Measurements from ENCODE around the gene CASQ2. TPM values are rescaled to one million over a fixed set of nuclear protein-coding genes. Genes with fewer than 3 reads are reported as not detected.

The CASQ2 gene
- total RNA-seq, 2 experiments from 2014 or later = not detected

DNA sequence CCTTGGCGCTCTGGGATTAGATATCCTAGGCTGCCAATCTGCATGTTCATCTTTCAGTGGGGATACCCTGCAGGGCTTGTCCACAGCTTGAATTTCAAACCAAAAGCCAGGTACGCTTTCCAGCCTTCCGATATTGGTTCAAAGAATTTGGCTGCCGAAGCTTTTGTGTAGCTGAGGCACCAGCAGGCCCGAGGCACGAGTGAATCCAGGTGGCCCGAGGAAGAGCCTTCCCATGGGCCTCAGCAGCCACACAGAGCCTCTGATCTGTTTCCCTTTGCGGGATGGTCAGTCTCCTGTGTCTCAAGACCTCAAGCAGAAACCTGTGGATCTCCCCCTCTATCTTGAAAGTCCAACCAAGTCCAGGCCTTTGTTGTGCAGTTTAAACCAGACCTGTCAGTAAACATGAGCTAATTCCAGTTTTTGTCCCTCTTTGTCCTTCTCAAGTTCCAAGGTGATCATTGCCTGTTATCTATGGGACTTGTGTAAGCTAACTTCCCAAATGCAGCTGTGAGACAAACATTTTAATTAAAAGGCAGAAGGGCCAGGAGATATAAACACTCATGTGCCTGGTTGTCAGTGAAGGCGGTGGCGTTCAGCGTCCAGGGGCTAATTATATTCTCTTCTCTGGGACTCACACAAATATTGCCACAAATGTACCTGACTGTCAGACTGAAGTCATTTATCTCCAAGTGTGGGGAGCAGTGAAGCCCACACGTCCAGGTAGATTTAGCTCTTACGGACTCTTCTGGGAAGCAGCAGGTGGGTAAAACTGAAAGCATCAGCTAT lies 96.1 kb downstream of the CASQ2 start:
- Mint-ChIP-seq H3K27ac (no peak overlapping the region), H3K9me3 (no peaks in the 10 kb centered on the region), H3K4me3 (no peak overlapping the region), H3K4me1 (peaks cover 12% of the 10 kb centered on the region), H3K27me3 (no peaks in the 10 kb centered on the region), H3K36me3 (ENCODE audit: low read depth) (peaks cover 23% of the 10 kb centered on the region)
- ChIA-PET CTCF (interaction anchor here (2.1 kb wide), 1 partner anchor 34 kb away, joined by 6 read pairs; no protein-coding TSS in a partner anchor), POLR2A (no interaction called here)
- DNase-seq = no peak

DNA sequence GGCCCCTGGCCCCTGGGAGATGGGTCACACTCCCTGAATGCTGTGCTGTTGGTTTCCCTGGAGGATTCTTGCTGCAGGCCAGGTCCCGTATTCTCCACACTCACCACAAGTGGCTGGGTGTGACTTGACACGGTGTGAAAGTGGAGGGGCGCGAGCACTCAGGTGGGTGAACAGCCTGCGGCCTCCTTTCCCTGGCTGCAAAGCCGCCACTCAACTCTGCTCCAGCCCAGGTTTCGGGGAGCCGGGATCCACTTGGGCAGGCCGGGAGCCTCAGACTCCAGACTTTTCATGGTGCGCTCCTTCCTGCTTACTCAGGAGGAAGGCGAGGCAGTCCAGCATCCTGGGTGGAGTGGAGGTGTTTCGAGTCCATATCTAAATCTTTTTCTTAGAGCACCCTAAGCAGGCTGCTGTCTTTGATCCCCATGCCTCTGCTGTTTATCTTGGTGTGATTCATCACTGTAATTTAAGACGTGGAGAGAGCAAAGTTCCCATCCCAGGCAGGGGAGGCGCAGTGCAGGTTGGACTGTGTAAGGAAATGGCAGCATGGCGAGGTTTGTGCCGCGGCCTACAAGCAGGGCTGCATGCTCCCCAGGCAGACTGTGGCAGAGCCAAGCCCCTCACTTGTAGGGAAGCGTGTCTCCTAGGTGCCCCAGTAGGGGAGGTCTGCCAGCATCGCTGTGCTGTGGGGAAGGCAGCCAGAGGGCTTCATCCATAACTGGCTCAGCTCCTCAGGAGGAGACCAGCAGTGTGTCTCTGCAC lies 97.2 kb downstream of the CASQ2 start:
- H3K9me3 Mint-ChIP-seq = no peaks in the 10 kb centered on the region
- H3K27ac Mint-ChIP-seq = no peak overlapping the region
- CTCF ChIA-PET = no interaction called here

DNA sequence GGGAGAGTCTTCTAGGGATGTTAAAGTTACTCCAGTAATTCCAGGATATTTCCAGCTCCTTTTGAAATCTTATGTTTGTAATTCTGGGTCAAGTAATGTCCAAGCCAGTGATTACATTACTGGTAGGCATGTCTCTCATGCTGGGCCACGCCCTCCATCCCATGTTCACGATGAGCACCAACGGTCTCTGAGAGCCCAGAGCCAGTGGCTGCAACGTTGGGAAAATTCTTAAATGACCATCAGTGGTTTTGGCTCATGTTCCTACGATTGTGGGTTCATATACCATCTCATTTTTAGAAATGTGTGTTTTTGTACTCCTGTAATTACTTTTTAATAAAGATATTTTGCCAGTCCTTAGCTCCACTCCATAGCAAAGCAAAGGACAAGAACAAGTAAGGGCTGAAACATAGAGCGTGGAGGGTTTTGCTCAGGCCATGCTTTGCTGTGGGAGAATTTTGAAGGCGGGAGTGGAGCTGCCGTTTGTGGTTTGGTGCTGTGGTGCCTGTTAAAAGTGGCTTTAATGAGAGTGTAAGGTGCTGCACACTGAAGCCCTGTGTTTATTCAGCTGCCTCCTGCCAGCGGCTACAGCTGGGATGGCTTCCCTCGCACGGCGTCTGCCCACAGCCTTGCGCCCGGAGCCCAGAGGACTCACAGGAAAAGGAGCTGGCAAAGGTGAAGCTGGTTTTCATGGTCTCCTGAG lies 97.9 kb downstream of the CASQ2 start:
- ChIA-PET CTCF (no interaction called here), POLR2A (no interaction called here)
- Mint-ChIP-seq H3K4me1 (peaks cover 10% of the 10 kb centered on the region), H3K27me3 (no peaks in the 10 kb centered on the region), H3K27ac (no peak overlapping the region), H3K36me3 (ENCODE audit: low read depth) (peaks cover 38% of the 10 kb centered on the region), H3K4me3 (no peak overlapping the region), H3K9me3 (no peaks in the 10 kb centered on the region)
- no peak for DNase-seq

More for the DNA sequence above, 97.2 kb downstream of the CASQ2 start:
- no peaks in the 10 kb centered on the region for H3K27me3 Mint-ChIP-seq
- peaks cover 10% of the 10 kb centered on the region for H3K4me1 Mint-ChIP-seq
- DNase-seq = no peak
- H3K36me3 Mint-ChIP-seq (ENCODE audit: low read depth) = peaks cover 31% of the 10 kb centered on the region
- H3K4me3 Mint-ChIP-seq = no peak overlapping the region
- POLR2A ChIA-PET = no interaction called here

DNA sequence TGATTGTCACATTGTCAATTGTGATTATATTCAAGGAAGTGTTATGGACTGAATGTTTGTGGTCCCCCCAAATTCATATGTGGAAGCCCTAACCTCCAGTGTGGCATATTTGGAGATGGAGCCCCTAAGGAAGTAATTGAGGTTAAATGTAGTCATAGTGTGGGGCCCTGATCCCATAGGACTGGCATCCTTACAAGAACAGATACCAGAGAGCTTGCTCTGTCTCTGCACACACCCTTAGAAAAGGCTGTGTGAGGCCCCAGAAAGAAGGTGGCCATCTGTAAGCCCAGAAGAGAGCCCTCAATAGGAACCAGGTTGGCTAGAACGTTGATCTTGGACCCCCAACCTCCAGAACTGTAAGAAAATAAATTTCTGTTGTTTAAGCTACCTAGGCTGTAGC lies 98.6 kb downstream of the CASQ2 start:
- POLR2A ChIA-PET = interaction anchor here (2.0 kb wide), 1 partner anchor 28 kb away, joined by 6 read pairs; the partner anchor contains the start of gene VANGL1
- H3K9me3 Mint-ChIP-seq = no peaks in the 10 kb centered on the region
- H3K4me3 Mint-ChIP-seq = no peak overlapping the region
- no peaks in the 10 kb centered on the region for H3K27me3 Mint-ChIP-seq
- DNase-seq = no peak
- CTCF ChIA-PET = interaction anchor here (1.3 kb wide), 1 partner anchor 37 kb away, joined by 5 read pairs; no protein-coding TSS in a partner anchor
- H3K4me1 Mint-ChIP-seq = peaks cover 10% of the 10 kb centered on the region
- H3K36me3 Mint-ChIP-seq (ENCODE audit: low read depth) = peaks cover 45% of the 10 kb centered on the region
- no peak overlapping the region for H3K27ac Mint-ChIP-seq

DNA sequence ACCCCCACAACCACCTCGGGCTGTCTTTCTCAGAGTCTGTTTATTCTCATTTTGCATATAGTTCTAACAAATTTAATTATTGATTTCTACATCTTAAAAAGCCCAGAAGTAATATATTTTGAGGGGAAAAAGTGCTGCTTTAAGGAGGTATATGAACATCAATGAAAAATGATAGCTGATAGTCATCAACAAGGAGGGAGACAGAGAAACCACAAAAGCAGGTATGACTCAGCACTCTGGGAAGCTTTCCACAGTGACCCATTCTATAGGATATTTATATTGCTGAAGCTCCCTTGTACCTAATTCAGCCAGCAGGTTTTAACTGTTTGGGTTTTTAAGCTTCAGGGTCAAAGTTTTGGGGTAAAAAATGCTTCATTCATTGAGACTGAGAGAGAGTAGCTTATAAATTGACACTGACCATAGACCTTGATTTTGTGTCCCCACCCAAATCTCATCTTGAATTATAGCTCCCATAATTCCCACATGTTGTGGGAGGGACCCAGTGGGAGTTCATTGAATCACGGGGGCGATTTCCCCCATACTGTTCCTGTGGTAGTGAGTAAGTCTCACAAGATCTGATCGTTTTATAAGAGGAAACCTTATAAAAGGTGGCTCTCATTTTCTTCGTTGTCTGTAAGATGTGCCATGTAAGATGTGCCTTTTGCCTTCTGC lies 99.4 kb downstream of the CASQ2 start:
- CTCF ChIA-PET = interaction anchor here (1.3 kb wide), 1 partner anchor 38 kb away, joined by 5 read pairs; no protein-coding TSS in a partner anchor
- H3K9me3 Mint-ChIP-seq = no peaks in the 10 kb centered on the region
- no peak overlapping the region for H3K4me3 Mint-ChIP-seq
- POLR2A ChIA-PET = interaction anchor here (2.0 kb wide), 1 partner anchor 28 kb away, joined by 6 read pairs; the partner anchor contains the start of gene VANGL1
- no peak overlapping the region for H3K27ac Mint-ChIP-seq
- peaks cover 10% of the 10 kb centered on the region for H3K4me1 Mint-ChIP-seq
- H3K27me3 Mint-ChIP-seq = no peaks in the 10 kb centered on the region
- no peak for DNase-seq
- peaks cover 50% of the 10 kb centered on the region for H3K36me3 Mint-ChIP-seq (ENCODE audit: low read depth)

DNA sequence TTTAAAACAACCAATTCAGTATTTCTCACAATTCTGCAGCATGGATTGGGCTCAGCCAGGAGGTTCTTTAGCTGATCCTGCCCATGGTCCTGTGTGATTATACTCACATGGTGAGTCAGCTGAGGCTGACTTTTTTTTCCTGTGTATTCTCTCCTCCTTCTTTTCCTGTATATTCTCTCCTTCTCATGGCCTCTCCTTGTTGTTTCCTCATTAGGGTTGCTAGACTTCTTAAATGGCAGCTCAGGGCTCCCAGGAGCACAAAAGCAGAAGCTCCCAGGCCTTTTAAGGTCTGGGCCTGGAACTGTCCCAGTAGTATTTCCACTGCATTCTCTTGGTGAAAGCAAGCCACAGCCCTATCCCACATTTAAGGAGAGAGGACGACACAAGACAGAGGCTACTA lies 99.9 kb downstream of the CASQ2 start:
- H3K4me3 Mint-ChIP-seq = no peak overlapping the region
- no peaks in the 10 kb centered on the region for H3K9me3 Mint-ChIP-seq
- H3K4me1 Mint-ChIP-seq = peaks cover 10% of the 10 kb centered on the region
- DNase-seq = no peak
- POLR2A ChIA-PET = interaction anchor here (2.0 kb wide), 1 partner anchor 27 kb away, joined by 6 read pairs; the partner anchor contains the start of gene VANGL1
- H3K27me3 Mint-ChIP-seq = no peaks in the 10 kb centered on the region
- CTCF ChIA-PET = interaction anchor here (1.3 kb wide), 1 partner anchor 38 kb away, joined by 5 read pairs; no protein-coding TSS in a partner anchor
- H3K27ac Mint-ChIP-seq = no peak overlapping the region
- peaks cover 55% of the 10 kb centered on the region for H3K36me3 Mint-ChIP-seq (ENCODE audit: low read depth)

DNA sequence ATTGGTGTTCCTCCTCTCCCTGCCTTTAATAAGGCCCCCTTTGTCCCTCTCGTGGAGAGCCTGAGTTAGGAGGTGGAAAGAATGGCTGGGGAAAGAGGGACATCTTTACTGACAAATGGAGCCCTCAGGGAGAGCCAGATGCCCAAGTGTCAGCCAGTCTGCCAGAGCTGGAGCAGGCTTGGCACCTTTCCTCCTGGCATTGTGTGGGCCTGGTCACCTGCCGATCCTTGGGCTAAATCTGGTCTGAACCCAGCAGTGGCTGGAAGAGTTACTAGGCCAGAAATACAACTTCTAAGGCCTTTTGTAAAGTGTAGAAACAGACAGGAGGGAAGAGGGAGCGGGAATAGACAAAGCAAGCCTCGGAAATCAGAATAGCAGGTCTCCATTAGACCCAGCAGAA lies 101.8 kb downstream of the CASQ2 start:
- POLR2A ChIA-PET = no interaction called here
- no peak overlapping the region for H3K27ac Mint-ChIP-seq
- no peak overlapping the region for H3K4me3 Mint-ChIP-seq
- no peaks in the 10 kb centered on the region for H3K27me3 Mint-ChIP-seq
- DNase-seq = no peak
- H3K36me3 Mint-ChIP-seq (ENCODE audit: low read depth) = peaks cover 65% of the 10 kb centered on the region
- no peaks in the 10 kb centered on the region for H3K9me3 Mint-ChIP-seq
- CTCF ChIA-PET = no interaction called here
- peaks cover 10% of the 10 kb centered on the region for H3K4me1 Mint-ChIP-seq

DNA sequence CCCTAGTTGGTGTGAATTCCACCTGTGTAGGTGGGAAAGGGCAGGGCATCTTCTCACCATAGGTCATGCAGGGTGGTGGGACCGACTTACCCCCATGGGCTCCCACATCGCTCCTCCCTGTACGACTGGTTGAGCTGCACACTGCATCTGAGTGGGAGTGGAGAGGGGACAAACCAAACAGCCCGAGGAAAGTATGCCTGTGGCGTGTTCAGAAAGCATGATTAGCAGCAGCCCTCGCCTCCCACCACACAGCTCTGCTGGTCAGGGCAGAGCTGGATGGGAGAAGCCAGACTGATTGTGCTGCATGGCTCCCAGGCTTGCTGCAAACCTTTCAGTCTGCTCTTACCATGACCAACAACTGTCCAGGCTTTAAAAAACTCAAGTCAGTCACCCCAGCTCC lies 102.3 kb downstream of the CASQ2 start:
- CTCF ChIA-PET = no interaction called here
- Mint-ChIP-seq H3K27me3 (no peaks in the 10 kb centered on the region), H3K4me1 (peaks cover 10% of the 10 kb centered on the region), H3K4me3 (no peak overlapping the region), H3K9me3 (no peaks in the 10 kb centered on the region), H3K27ac (no peak overlapping the region), H3K36me3 (ENCODE audit: low read depth) (peaks cover 65% of the 10 kb centered on the region)
- POLR2A ChIA-PET = no interaction called here
- no peak for DNase-seq

DNA sequence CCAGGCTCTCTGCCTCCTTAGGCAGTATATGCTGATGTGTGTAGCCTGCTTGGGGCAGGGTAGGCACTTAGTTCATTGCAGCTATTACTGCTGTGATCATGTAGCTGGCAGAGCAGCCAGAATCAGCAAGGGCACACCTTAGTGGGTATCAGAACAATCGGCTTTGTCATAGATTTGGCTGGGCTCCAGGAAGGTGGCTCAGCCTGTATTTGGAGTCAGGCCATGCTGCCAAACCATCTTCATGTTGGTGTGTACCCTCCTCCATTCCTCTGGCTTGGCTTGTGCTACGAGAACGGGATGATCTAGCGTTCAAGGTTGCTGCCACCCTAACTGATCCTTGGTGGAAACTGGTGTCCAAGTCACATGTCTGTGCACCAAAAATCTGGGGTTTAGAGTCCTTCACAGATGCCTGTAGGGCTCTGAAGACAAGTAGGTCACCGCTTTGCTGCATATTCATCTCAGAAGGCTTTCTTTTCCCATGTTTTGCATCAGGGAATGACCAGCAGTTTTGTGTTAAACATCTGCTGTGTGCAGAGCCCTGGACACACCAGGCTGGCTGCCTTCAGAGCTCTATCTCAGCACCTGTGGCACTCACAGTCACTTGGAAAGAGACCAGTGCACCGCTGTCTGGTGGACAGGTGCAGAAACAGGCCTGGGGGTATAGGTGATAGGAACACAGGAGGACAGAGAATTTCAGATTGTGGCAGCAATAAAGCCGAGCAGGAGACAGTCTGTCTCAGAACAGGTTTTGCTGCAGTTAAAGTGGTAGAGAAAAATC lies 103.0 kb downstream of the CASQ2 start:
- no peak for DNase-seq
- Mint-ChIP-seq H3K4me1 (peaks cover 10% of the 10 kb centered on the region), H3K4me3 (no peak overlapping the region), H3K27ac (no peak overlapping the region), H3K9me3 (no peaks in the 10 kb centered on the region), H3K27me3 (no peaks in the 10 kb centered on the region), H3K36me3 (ENCODE audit: low read depth) (peaks cover 70% of the 10 kb centered on the region)
- POLR2A ChIA-PET = no interaction called here
- CTCF ChIA-PET = no interaction called here

DNA sequence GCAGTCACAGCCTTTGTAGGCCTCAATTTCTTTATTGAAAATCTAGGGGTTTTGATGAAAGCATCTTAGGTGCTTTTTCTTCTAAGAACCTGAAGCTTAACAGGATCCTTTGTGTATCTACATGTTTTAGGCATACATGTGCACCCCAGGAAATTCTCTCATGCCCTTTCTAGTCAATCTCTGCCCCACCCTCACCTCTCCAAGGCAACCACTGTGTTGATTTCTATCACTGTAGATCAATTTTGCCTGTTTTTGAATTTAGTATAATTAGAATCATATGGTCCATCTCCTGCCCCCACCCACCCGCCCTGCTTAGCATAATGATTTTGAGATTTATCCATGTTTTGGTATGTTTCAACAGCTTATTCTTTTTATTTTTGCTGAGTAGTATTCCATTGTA lies 107.4 kb downstream of the CASQ2 start:
- H3K4me3 Mint-ChIP-seq = no peak overlapping the region
- no peak overlapping the region for H3K27ac Mint-ChIP-seq
- CTCF ChIA-PET = interaction anchor here (1.0 kb wide), 1 partner anchor 46 kb away, joined by 3 read pairs; no protein-coding TSS in a partner anchor
- POLR2A ChIA-PET = no interaction called here
- H3K36me3 Mint-ChIP-seq (ENCODE audit: low read depth) = peaks cover 66% of the 10 kb centered on the region
- H3K9me3 Mint-ChIP-seq = no peaks in the 10 kb centered on the region
- DNase-seq = no peak
- H3K27me3 Mint-ChIP-seq = no peaks in the 10 kb centered on the region
- H3K4me1 Mint-ChIP-seq = peaks cover 9% of the 10 kb centered on the region

DNA sequence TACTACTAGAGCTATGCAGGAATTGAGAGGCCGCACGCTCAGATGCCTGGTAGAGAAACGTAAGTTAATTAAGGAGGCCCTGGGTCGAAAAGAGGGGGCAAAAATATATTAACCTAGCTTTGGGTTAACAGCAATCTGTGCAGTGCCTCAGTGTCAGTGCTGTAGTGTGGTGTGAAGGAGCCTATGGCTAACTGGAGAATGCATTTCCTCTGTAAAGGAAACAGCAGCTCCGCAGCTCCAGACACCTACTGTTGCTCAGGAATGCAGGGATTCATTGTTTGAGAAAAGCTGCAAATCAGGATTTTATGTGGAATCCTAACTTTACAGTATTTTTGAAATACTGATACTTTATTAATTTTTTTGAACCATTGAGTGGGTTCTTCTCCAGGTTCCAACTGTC lies 108.4 kb downstream of the CASQ2 start:
- ChIA-PET POLR2A (no interaction called here), CTCF (interaction anchor here (1.0 kb wide), 1 partner anchor 47 kb away, joined by 3 read pairs; no protein-coding TSS in a partner anchor)
- no peak for DNase-seq
- Mint-ChIP-seq H3K27me3 (no peaks in the 10 kb centered on the region), H3K4me3 (no peak overlapping the region), H3K27ac (no peak overlapping the region), H3K36me3 (ENCODE audit: low read depth) (peaks cover 58% of the 10 kb centered on the region), H3K4me1 (peaks cover 17% of the 10 kb centered on the region), H3K9me3 (no peaks in the 10 kb centered on the region)

DNA sequence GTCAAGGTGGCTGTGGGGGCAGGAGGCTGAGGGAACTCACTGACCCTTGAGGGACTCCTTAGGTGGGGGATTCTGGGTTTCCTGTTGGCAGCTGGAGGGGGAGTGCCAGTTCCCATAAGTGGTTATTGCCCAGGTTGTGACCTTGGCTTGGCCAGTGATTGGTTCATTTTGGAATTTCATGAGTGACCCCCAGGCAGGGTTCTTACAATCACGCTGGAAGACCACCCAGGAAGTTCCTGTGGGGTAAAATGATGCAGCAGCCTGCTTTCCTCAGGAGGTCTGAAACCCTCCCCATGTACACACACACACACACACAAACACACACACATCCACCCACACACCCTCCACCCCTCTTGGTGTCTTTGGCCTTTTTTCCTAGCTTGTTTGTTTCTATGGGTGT lies 109.9 kb downstream of the CASQ2 start:
- DNase-seq = no peak
- no peaks in the 10 kb centered on the region for H3K27me3 Mint-ChIP-seq
- ChIA-PET POLR2A (no interaction called here), CTCF (no interaction called here)
- H3K4me3 Mint-ChIP-seq = no peak overlapping the region
- H3K9me3 Mint-ChIP-seq = no peaks in the 10 kb centered on the region
- H3K27ac Mint-ChIP-seq = no peak overlapping the region
- H3K36me3 Mint-ChIP-seq (ENCODE audit: low read depth) = peaks cover 58% of the 10 kb centered on the region
- peaks cover 27% of the 10 kb centered on the region for H3K4me1 Mint-ChIP-seq

Data from activated CD4-positive, alpha-beta memory T cell treated with anti-CD3 and anti-CD28 coated beads, Interleukin-2, amount 10 ng/mL, durations not matched to agents 7 days and 5 days (primary cell).